ENCODE results near the gene INO80E. TPM values are rescaled to one million over a fixed set of nuclear protein-coding genes. Genes with fewer than 3 reads are reported as not detected.
A peak's percentile ranks its signal among the peaks of the same experiment; 100 is the strongest.

The INO80E gene
- total and polyA plus RNA-seq, 2 donors (not counting 3 experiments of a cell fraction or from before 2014, with no cell fraction given) = 42.7 to 76.4 TPM

GRCh38 chr16:30030011-30030685 lies 34.1 kb downstream of the INO80E start:
- TF ChIP-seq, protein P1, sequence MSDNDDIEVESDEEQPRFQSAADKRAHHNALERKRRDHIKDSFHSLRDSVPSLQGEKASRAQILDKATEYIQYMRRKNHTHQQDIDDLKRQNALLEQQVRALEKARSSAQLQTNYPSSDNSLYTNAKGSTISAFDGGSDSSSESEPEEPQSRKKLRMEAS (IDR thresholded peaks at IDR 0.05; ENCODE audit: insufficient read depth, insufficient read length) = no peak
- TF ChIP-seq EZH2 (IDR thresholded peaks at IDR 0.05; ENCODE audit: borderline replicate concordance, low read depth, low read length, severe bottlenecking) (peak; percentile 75), POLR2AphosphoS5 (IDR thresholded peaks at IDR 0.05; ENCODE audit: insufficient read depth, low read depth, low read length) (no peak), MYC (IDR thresholded peaks at IDR 0.05; ENCODE audit: low read depth, low read length) (no peak)
- Histone ChIP-seq H3K36me3 (ENCODE audit: control insufficient read depth in 2 of 2, extremely low read depth in 1 of 2, insufficient read depth in 2 of 2, low read length in 2 of 2) (no peaks in the 10 kb centered on the region), H3K27ac (ENCODE audit: insufficient read depth, low read depth, low read length) (no peak overlapping the region), H3K4me3 (replicated peaks in 1 of 3; ENCODE audit: insufficient read depth in 1 of 3, low read depth in 1 of 3, low read length in 3 of 3) (no peak overlapping the region), H4K20me1 (replicated peaks; ENCODE audit: control insufficient read depth, extremely low read depth, insufficient read depth, low read length) (no peaks in the 10 kb centered on the region), H3K4me2 (ENCODE audit: insufficient read depth, low read length) (no peak overlapping the region), H3K4me1 (ENCODE audit: control insufficient read depth, extremely low read depth, insufficient read depth, low read length) (no peaks in the 10 kb centered on the region), H3K9me1 (replicated peaks; ENCODE audit: control insufficient read depth, extremely low read depth, insufficient read depth, low read length) (no peaks in the 10 kb centered on the region), H3K9ac (replicated peaks; ENCODE audit: extremely low read depth, insufficient read depth, low read length) (no peak overlapping the region), H2AFZ (ENCODE audit: low read depth, low read length) (no peak overlapping the region), H3K79me2 (ENCODE audit: control insufficient read depth, insufficient read depth, low read length) (no peaks in the 10 kb centered on the region), H3K27me3 (ENCODE audit: control insufficient read depth in 2 of 2, insufficient read depth in 2 of 2, low read length in 2 of 2) (peaks cover 16 to 20% of the 10 kb centered on the region in 2 experiments), H3K9me3 (replicated peaks; ENCODE audit: control insufficient read depth, insufficient read depth, low read length) (no peaks in the 10 kb centered on the region)
- no peak for DNase-seq (ENCODE audit: low read depth, low spot score)
- no TSS peak for BruUV-seq (replicated peaks)
- ChIA-PET POLR2A (no interaction called here), CTCF (interaction anchor here (0.8 kb wide), 1 partner anchor 24 kb away, joined by 3 read pairs; no protein-coding TSS in a partner anchor)
- no peak for FAIRE-seq
- dilution Hi-C loops (cut with MboI; ENCODE audit: extremely low pct_ligation_motif_present, low sequenced_read_pairs) (no loop called here), intact Hi-C loops (cut with micrococcal nuclease) (no loop called here)

DNA sequence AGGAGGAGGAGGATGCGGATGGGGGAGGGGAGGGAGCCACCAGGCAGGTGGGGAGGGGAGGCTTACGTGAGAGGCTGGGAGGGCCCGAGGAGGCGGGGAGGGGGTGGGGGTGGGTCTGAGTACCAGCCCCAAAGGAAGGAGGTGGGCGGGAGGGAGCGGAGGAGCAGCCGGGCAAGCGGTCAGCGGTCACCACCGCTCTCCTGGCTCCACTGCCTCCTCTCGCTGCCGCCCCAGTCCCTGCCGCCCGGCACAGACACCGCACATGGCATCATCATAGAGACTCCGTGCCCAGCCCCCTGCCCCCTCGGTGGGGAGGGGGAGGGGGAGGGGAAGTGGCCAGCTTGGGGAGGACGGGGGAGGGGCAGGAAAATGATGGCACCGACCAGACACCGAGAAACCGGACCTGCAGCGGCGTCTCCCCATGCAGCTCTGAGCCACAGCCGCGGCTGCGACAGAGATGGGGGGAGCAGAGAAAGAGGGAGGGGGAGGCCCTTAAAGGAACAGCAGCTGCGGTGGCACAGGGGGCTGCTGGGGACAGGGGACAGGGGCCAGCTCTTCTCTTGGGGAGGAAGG lies 34.9 kb downstream of the INO80E start, which contains the start of gene TLCD3B:
TLCD3B (minus strand) TSS at position 431 of the 573 bp plus-strand sequence. CDS start 744 bp downstream, outside the sequence.
- Histone ChIP-seq H3K36me3 (ENCODE audit: control insufficient read depth in 2 of 2, extremely low read depth in 1 of 2, insufficient read depth in 2 of 2, low read length in 2 of 2) (no peaks in the 10 kb centered on the region), H3K9ac (replicated peaks; ENCODE audit: extremely low read depth, insufficient read depth, low read length) (no peak within 1 kb of the TSS), H3K4me3 (replicated peaks in 1 of 3; ENCODE audit: insufficient read depth in 1 of 3, low read depth in 1 of 3, low read length in 3 of 3) (no peak within 1 kb of the TSS), H3K4me2 (ENCODE audit: insufficient read depth, low read length) (no peak within 1 kb of the TSS), H3K27me3 (ENCODE audit: control insufficient read depth in 2 of 2, insufficient read depth in 2 of 2, low read length in 2 of 2) (peaks cover 19 to 20% of the 10 kb centered on the region in 2 experiments), H3K4me1 (ENCODE audit: control insufficient read depth, extremely low read depth, insufficient read depth, low read length) (no peaks in the 10 kb centered on the region), H3K9me3 (replicated peaks; ENCODE audit: control insufficient read depth, insufficient read depth, low read length) (no peaks in the 10 kb centered on the region), H3K79me2 (ENCODE audit: control insufficient read depth, insufficient read depth, low read length) (no peaks in the 10 kb centered on the region), H4K20me1 (replicated peaks; ENCODE audit: control insufficient read depth, extremely low read depth, insufficient read depth, low read length) (no peaks in the 10 kb centered on the region), H3K27ac (ENCODE audit: insufficient read depth, low read depth, low read length) (no peak within 1 kb of the TSS), H3K9me1 (replicated peaks; ENCODE audit: control insufficient read depth, extremely low read depth, insufficient read depth, low read length) (no peaks in the 10 kb centered on the region), H2AFZ (ENCODE audit: low read depth, low read length) (no peak within 1 kb of the TSS)
- intact Hi-C loops (cut with micrococcal nuclease) (no loop called here), dilution Hi-C loops (cut with MboI; ENCODE audit: extremely low pct_ligation_motif_present, low sequenced_read_pairs) (no loop called here)
- TF ChIP-seq POLR2A (IDR thresholded peaks at IDR 0.05; ENCODE audit: low read depth, low read length) (no peak), MYC (IDR thresholded peaks at IDR 0.05; ENCODE audit: low read depth, low read length) (no peak), JUN (IDR thresholded peaks at IDR 0.05; ENCODE audit: borderline replicate concordance, insufficient read depth, insufficient read length, low read depth) (no peak), EZH2 (IDR thresholded peaks at IDR 0.05; ENCODE audit: borderline replicate concordance, low read depth, low read length, severe bottlenecking) (peak; percentile 66), POLR2AphosphoS5 (IDR thresholded peaks at IDR 0.05; ENCODE audit: insufficient read depth, low read depth, low read length) (no peak), GATA2 (IDR thresholded peaks at IDR 0.05; ENCODE audit: insufficient read depth, insufficient read length, low read depth, low read length) (no peak)
- TF ChIP-seq, protein P1 (IDR thresholded peaks at IDR 0.05; ENCODE audit: insufficient read depth, insufficient read length) = no peak
- TF ChIP-seq, protein P2, sequence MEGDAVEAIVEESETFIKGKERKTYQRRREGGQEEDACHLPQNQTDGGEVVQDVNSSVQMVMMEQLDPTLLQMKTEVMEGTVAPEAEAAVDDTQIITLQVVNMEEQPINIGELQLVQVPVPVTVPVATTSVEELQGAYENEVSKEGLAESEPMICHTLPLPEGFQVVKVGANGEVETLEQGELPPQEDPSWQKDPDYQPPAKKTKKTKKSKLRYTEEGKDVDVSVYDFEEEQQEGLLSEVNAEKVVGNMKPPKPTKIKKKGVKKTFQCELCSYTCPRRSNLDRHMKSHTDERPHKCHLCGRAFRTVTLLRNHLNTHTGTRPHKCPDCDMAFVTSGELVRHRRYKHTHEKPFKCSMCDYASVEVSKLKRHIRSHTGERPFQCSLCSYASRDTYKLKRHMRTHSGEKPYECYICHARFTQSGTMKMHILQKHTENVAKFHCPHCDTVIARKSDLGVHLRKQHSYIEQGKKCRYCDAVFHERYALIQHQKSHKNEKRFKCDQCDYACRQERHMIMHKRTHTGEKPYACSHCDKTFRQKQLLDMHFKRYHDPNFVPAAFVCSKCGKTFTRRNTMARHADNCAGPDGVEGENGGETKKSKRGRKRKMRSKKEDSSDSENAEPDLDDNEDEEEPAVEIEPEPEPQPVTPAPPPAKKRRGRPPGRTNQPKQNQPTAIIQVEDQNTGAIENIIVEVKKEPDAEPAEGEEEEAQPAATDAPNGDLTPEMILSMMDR (IDR thresholded peaks at IDR 0.05; ENCODE audit: extremely low read depth in 1 of 2, insufficient read depth in 1 of 2, low read depth in 1 of 2, low read length in 2 of 2) = no peak
- BruUV-seq (replicated peaks) = no TSS peak
- ChIA-PET CTCF (interaction anchor here (1.2 to 3.1 kb wide), 8 partner anchors 7 to 339 kb away, joined by 3 to 79 read pairs (median 15); partner anchors contain the start of genes C16orf92 and TBX6), POLR2A (no interaction called here)
- DNase-seq (ENCODE audit: low read depth, low spot score) (no peak), FAIRE-seq (no peak)

Measured in endothelial cell of umbilical vein (primary cell).